Ovary (tissue), 9 donors: ENCODE data around the gene MRO. TPM values are rescaled to one million over a fixed set of nuclear protein-coding genes. Genes with fewer than 3 reads are reported as not detected.

ENCODE experiments used
- DNase-seq, 5 donors: peaks; one replicate each; pipeline ENCODE4 v3.0.0-alpha.2; 2019 to 2020
- H3K27ac ChIP-seq, 2 donors: fragments of 200-600 bp; one replicate each; pipeline versions ENCODE4 v1.5.1 to v1.8.0; 2019 to 2022
- H3K27me3 ChIP-seq: fragments of 200-600 bp; one replicate; pipeline ENCODE4 v1.8.0; 2022
- H3K36me3 ChIP-seq: fragments of 200-600 bp; sonication (generic); one replicate; pipeline ENCODE4 v1.5.1; 2019
- H3K4me1 ChIP-seq: one replicate; pipeline ENCODE4 v1.8.1; 2013; ENCODE audit warnings: mild to moderate bottlenecking, moderate library complexity; ENCODE audit not compliant: insufficient read depth
- H3K4me3 ChIP-seq: fragments of 200-600 bp; sonication (generic); one replicate; pipeline ENCODE4 v1.5.1; 2017
- H3K9me3 ChIP-seq, 2 donors: fragments of 200-600 bp in 1 of 2; sonication (generic) in 1 of 2; one replicate each; pipeline versions ENCODE4 v1.5.1 to v1.8.1; 2013 to 2019; ENCODE audit warnings: mild to moderate bottlenecking in 1 of 2, moderate library complexity in 1 of 2
- CTCF ChIP-seq, 3 donors: fragments of 450-650 bp in 2 of 3; fragments of 200-600 bp in 1 of 3; IDR thresholded peaks; one replicate each; pipeline versions ENCODE4 v1.5.1 to v1.8.0; 2016 to 2022; ENCODE audit warnings: antibody characterized with exemption in 3 of 3, mild to moderate bottlenecking in 1 of 3
- EP300 ChIP-seq: sonication (generic); formaldehyde crosslinking; IDR thresholded peaks from one replicate; pipeline ENCODE4 v1.6.1; 2017; ENCODE audit warnings: antibody characterized with exemption
- POLR2A ChIP-seq: fragments of 450-650 bp; IDR thresholded peaks from one replicate; pipeline ENCODE4 v1.6.1; 2017; ENCODE audit warnings: antibody characterized with exemption, mild to moderate bottlenecking, moderate library complexity
- WGBS, 3 donors: extraction: QIAGEN DNeasy Blood & Tissue Kit in 1 of 3; methylation state at CpG; one replicate each; pipeline versions ENCODE4 v1.1.5 to v1.1.7; 2013 to 2017; 5-methylcytosine and 5-hydroxymethylcytosine counted together
- intact Hi-C, 4 donors: fragments of 100-400 bp; cut with DNase I; formaldehyde crosslinking; loops; one replicate each; pipeline versions ENCODE4 v1.11.0 to v1.15.1; 2022 to 2023
- polyA plus RNA-seq, 2 donors: library from polyadenylated mRNA; stranded (reverse); fragments of 200-250 nt in 1 of 2; fragments of 350-450 nt in 1 of 2; fragmentation: Illumina TruSeq in 1 of 2; extraction: RNeasy Lipid Tissue Mini Kit (QIAGEN cat#74804) in 1 of 2; gene quantifications; one replicate each; pipeline ENCODE4 v1.2.3, GENCODE V29; 2013 to 2014
- total RNA-seq, 7 donors: library from RNA; depleted of rRNA in 2 of 7; stranded (reverse); fragments of >200 nt in 2 of 7; fragmentation: NEBNext Ultra II Directional in 3 of 7; extraction: Animal tissue kit (Norgen Biotek cat#: 25700) in 3 of 7; gene quantifications; one replicate each; pipeline versions ENCODE4 v1.1.0 to v1.2.4, GENCODE V29; 2016 to 2023
- donor health status: DM: no; HTN: no; CAD: no; lungs with moderate emphysema.
- donor health status: DM: no; HTN: no; CAD: no.
- donor health status: Bipolar disorder and iron deficiency.
- donor health status: DM: yes; HTN: yes; CAD: no.
- donor health status: DM: no; HTN: no; CAD: no.
- donor health status: DM: yes; HTN: yes; CAD: no.

MRO gene
- total and polyA plus RNA-seq, 9 donors, result 0.73 to 238 (median 3.2) TPM

GRCh38 chr18:50748243-50749229 is 71.3 kb downstream of the MRO start:
- TF ChIP-seq POLR2A (no peak), CTCF (IDR thresholded peaks at IDR 0.05) (no peak), EP300 (no peak)
- peaks cover 0 to 7% of the 10 kb centered on the region in 2 donors for H3K9me3 ChIP-seq
- no peak for DNase-seq
- intact Hi-C loops, result no loop called here
- no peak overlapping the region for H3K27ac ChIP-seq
- no peaks in the 10 kb centered on the region for H3K4me1 ChIP-seq
- WGBS, 3 donors, result 40 to 48% (median 45%) methylated on average over 9 of the region's 9 CpGs
- no peak overlapping the region for H3K4me3 ChIP-seq
- H3K36me3 ChIP-seq, result no peaks in the 10 kb centered on the region
- no peaks in the 10 kb centered on the region for H3K27me3 ChIP-seq

- no peak overlapping the region for H3K27ac ChIP-seq
- H3K9me3 ChIP-seq, result peaks cover 0 to 7% of the 10 kb centered on the region in 2 donors
- H3K4me3 ChIP-seq, result no peak overlapping the region
- H3K27me3 ChIP-seq, result no peaks in the 10 kb centered on the region
- H3K4me1 ChIP-seq, result no peaks in the 10 kb centered on the region
- TF ChIP-seq CTCF (IDR thresholded peaks at IDR 0.05) (no peak), EP300 (no peak), POLR2A (no peak)
- 0 to 63% (median 61%) methylated on average over 1 of the region's 1 CpG for WGBS, 3 donors
- no peaks in the 10 kb centered on the region for H3K36me3 ChIP-seq
- no peak for DNase-seq
- intact Hi-C loops, result no loop called here
These were observed 72.0 kb downstream of the MRO start for GRCh38 chr18:50747849-50748242.

- H3K27ac ChIP-seq, result no peak overlapping the region
- intact Hi-C loops, result no loop called here
- H3K4me3 ChIP-seq, result no peak overlapping the region
- no peak for DNase-seq
- no peak for TF ChIP-seq POLR2A
- TF ChIP-seq EP300, result no peak
- no peak for TF ChIP-seq CTCF (IDR thresholded peaks at IDR 0.05)
- H3K36me3 ChIP-seq, result no peaks in the 10 kb centered on the region
- peaks cover 0 to 7% of the 10 kb centered on the region in 2 donors for H3K9me3 ChIP-seq
- H3K27me3 ChIP-seq, result no peaks in the 10 kb centered on the region
- no peaks in the 10 kb centered on the region for H3K4me1 ChIP-seq
- WGBS, 3 donors, result 54 to 64% (median 62%) methylated on average over 5 of the region's 5 CpGs
These were observed 73.9 kb downstream of the MRO start for GRCh38 chr18:50745945-50746344.

Other genes with a start within 250 kb of the MRO start
- gene ME2, start 59.1 kb upstream of the MRO start, total RNA-seq, result 10 to 100 TPM; 25.1 to 39.3 (median 31.8) TPM
- gene ME2, start 59.1 kb upstream of the MRO start, polyA plus RNA-seq, result 10 to 100 TPM; 15.6 to 66.2 TPM
- gene ELAC1, start 148.0 kb upstream of the MRO start, total RNA-seq, result 10 to 100 TPM in 2 of 7 donors, 1 to 10 TPM in 5; 2.5 to 14.3 (median 6.4) TPM
- 1 to 10 TPM; 5.2 to 6.8 TPM for gene ELAC1, start 148.0 kb upstream of the MRO start, polyA plus RNA-seq
- gene SMAD4, start 210.2 kb upstream of the MRO start, total RNA-seq, result 100 to 1,000 TPM; 104 to 159 (median 140) TPM
- 100 to 1,000 TPM in 1 of 2 donors, 10 to 100 TPM in 1; 38.5 to 117 TPM for gene SMAD4, start 210.2 kb upstream of the MRO start, polyA plus RNA-seq